MM.1S (cell line): ENCODE data around the gene ING5.

Source experiments
- DNase-seq: peaks from one replicate; pipeline ENCODE4 v3.0.0-alpha.2; 2015
- H2AFZ ChIP-seq: fragments of 300-600 bp; sonication (generic); 2 replicates; pipeline ENCODE4 v1.6.0; 2016; ENCODE audit warnings: antibody characterized with exemption, low read length
- H3F3A ChIP-seq: fragments of 300-600 bp; sonication (generic); 2 replicates; pipeline ENCODE4 v1.6.1; 2016; ENCODE audit warnings: mild to moderate bottlenecking, antibody characterized with exemption, low read length, moderate library complexity, mixed read lengths; ENCODE audit not compliant: insufficient read depth
- H3K27ac ChIP-seq: fragments of 300-600 bp; sonication (generic); 2 replicates; pipeline ENCODE4 v1.5.1; 2016; ENCODE audit warnings: mild to moderate bottlenecking, low read length
- H3K27me3 ChIP-seq: fragments of 300-600 bp; sonication (generic); replicated peaks from 2 replicates; pipeline ENCODE4 v1.6.0; 2016; ENCODE audit warnings: low read length; ENCODE audit not compliant: insufficient read depth
- H3K36me3 ChIP-seq: fragments of 300-600 bp; sonication (generic); replicated peaks from 2 replicates; pipeline ENCODE4 v1.6.1; 2016; ENCODE audit warnings: mild to moderate bottlenecking, low read length, mixed read lengths; ENCODE audit not compliant: insufficient read depth
- H3K4me1 ChIP-seq: fragments of 300-600 bp; sonication (generic); 2 replicates; pipeline ENCODE4 v1.6.1; 2016; ENCODE audit warnings: low read length, mixed read lengths
- H3K4me2 ChIP-seq: fragments of 300-600 bp; sonication (generic); 2 replicates; pipeline ENCODE4 v1.6.0; 2016; ENCODE audit warnings: low read depth, low read length
- H3K4me3 ChIP-seq: fragments of 300-600 bp; sonication (generic); 2 replicates; pipeline ENCODE4 v1.5.1; 2016; ENCODE audit warnings: low read length, mixed read lengths
- H3K79me2 ChIP-seq: fragments of 300-600 bp; sonication (generic); 2 replicates; pipeline ENCODE4 v1.6.1; 2016; ENCODE audit warnings: mixed run types, low read length, mixed read lengths
- H3K9ac ChIP-seq: fragments of 300-600 bp; sonication (generic); 2 replicates; pipeline ENCODE4 v1.6.1; 2016; ENCODE audit warnings: low read length, mixed read lengths
- H3K9me2 ChIP-seq: fragments of 300-600 bp; sonication (generic); replicated peaks from 2 replicates; pipeline ENCODE4 v1.6.1; 2016; ENCODE audit warnings: mild to moderate bottlenecking, low read length, mixed read lengths; ENCODE audit not compliant: insufficient read depth
- H3K9me3 ChIP-seq: fragments of 300-600 bp; sonication (generic); replicated peaks from 2 replicates; pipeline ENCODE4 v1.6.1; 2016; ENCODE audit warnings: mild to moderate bottlenecking, low read length, mixed read lengths; ENCODE audit not compliant: insufficient read depth
- H4K20me1 ChIP-seq: fragments of 300-600 bp; sonication (generic); 2 replicates; pipeline ENCODE4 v1.6.1; 2016; ENCODE audit warnings: mild to moderate bottlenecking, low read length, moderate library complexity, mixed read lengths; ENCODE audit not compliant: insufficient read depth
- EZH2 ChIP-seq: fragments of 300-600 bp; sonication (generic); optimal IDR thresholded peaks from 2 replicates; pipeline ENCODE3; 2017; ENCODE audit warnings: low read depth, mild to moderate bottlenecking, antibody characterized with exemption, low read length, mixed read lengths
- EZH2phosphoT487 ChIP-seq: fragments of 300-600 bp; sonication (generic); IDR thresholded peaks from 2 replicates; pipeline ENCODE4 v1.6.1; 2018; ENCODE audit warnings: antibody characterized with exemption, low read length
- TF ChIP-seq, protein P1 (sequence below): fragments of 300-600 bp; sonication (generic); IDR thresholded peaks from 2 replicates; pipeline ENCODE4 v1.5.1; 2016; ENCODE audit warnings: antibody characterized with exemption, low read length, mixed read lengths

The ING5 gene

DNA sequence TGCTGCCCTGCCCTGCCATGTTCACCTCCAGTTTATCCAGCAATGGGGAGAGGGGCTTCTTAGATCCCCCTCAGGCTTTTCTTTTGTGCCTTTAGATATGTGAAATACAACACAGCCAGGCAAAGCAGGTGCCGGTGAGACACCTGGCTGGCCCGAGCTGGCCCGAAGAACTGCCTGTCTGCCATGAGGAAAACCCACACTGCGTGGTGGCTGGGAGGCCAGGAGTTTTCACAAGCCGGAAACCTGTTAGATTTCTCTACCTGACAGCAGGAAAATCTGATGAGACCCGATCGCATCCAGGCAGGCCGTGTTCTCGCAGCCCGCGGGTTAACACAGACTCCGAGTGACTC, 69.1 kb downstream of the ING5 start:
- H3K9me3 ChIP-seq = no peaks in the 10 kb centered on the region
- H3F3A ChIP-seq = no peaks in the 10 kb centered on the region; the same call in 1 of the 2 replicates
- no peak overlapping the region for H3K4me2 ChIP-seq
- no peaks in the 10 kb centered on the region for H3K9me2 ChIP-seq
- no peak overlapping the region for H2AFZ ChIP-seq
- H3K27ac ChIP-seq = no peak overlapping the region
- DNase-seq = no peak
- no peaks in the 10 kb centered on the region for H3K79me2 ChIP-seq
- H3K4me3 ChIP-seq = no peak overlapping the region
- H4K20me1 ChIP-seq = no peaks in the 10 kb centered on the region
- H3K36me3 ChIP-seq = no peaks in the 10 kb centered on the region
- H3K9ac ChIP-seq = no peak overlapping the region
- peaks cover 21% of the 10 kb centered on the region for H3K27me3 ChIP-seq
- H3K4me1 ChIP-seq = peaks cover 5% of the 10 kb centered on the region; the same call in 1 of the 2 replicates
- no peak for TF ChIP-seq EZH2phosphoT487
- TF ChIP-seq EZH2 = no peak
- TF ChIP-seq, protein P1, sequence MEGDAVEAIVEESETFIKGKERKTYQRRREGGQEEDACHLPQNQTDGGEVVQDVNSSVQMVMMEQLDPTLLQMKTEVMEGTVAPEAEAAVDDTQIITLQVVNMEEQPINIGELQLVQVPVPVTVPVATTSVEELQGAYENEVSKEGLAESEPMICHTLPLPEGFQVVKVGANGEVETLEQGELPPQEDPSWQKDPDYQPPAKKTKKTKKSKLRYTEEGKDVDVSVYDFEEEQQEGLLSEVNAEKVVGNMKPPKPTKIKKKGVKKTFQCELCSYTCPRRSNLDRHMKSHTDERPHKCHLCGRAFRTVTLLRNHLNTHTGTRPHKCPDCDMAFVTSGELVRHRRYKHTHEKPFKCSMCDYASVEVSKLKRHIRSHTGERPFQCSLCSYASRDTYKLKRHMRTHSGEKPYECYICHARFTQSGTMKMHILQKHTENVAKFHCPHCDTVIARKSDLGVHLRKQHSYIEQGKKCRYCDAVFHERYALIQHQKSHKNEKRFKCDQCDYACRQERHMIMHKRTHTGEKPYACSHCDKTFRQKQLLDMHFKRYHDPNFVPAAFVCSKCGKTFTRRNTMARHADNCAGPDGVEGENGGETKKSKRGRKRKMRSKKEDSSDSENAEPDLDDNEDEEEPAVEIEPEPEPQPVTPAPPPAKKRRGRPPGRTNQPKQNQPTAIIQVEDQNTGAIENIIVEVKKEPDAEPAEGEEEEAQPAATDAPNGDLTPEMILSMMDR = no peak

DNA sequence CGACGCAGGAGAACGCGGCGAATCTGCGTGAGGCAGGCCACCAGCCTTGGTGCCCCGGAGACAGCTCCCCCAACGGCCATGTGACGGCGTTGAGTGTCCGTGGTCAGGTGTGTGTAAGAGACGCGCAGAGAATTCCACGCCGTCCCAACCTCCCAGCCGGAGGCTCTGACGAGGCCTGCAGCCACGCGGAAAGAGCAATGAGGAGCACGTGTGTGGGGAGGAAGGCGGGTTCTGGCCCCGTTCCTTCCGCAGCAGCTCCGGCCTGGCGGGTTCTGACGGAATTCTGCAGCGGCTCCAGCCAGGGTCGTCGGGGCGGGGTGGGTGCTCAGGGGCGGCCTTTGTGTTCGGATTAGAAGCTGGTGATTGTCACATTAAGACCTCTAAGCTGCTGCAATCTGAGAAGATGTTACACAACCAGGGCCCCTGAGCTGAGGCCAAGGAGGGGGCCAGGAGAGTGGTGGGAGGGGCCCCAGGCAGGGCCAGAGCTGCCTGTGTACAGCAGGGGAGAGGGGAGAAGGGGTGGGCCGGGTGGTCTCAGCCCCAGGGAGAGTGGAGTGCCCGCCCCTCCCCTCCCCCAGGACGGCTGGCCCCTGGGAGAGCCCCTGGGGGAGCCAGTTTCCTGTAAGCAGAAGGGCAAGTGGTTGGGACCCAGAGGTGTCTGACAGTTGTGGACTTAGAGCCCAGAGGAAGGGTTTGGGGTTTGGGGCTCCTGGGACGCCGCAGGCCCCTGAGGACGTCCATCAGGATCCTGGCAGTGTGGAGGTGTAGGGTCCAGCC, 69.6 kb downstream of the ING5 start:
- H4K20me1 ChIP-seq = no peaks in the 10 kb centered on the region
- H3K9ac ChIP-seq = no peak overlapping the region
- no peak overlapping the region; the same call in 1 of the 2 replicates for H3K4me2 ChIP-seq
- TF ChIP-seq EZH2 (no peak), EZH2phosphoT487 (no peak)
- TF ChIP-seq, protein P1 = no peak
- peaks cover 27% of the 10 kb centered on the region for H3K27me3 ChIP-seq
- H2AFZ ChIP-seq = no peak overlapping the region
- H3K9me3 ChIP-seq = no peaks in the 10 kb centered on the region
- H3K4me1 ChIP-seq = peaks cover 5% of the 10 kb centered on the region; the same call in 1 of the 2 replicates
- H3K27ac ChIP-seq = no peak overlapping the region
- H3K9me2 ChIP-seq = no peaks in the 10 kb centered on the region
- no peaks in the 10 kb centered on the region for H3K79me2 ChIP-seq
- H3F3A ChIP-seq = no peaks in the 10 kb centered on the region; the same call in 1 of the 2 replicates
- H3K36me3 ChIP-seq = no peaks in the 10 kb centered on the region
- H3K4me3 ChIP-seq = no peak overlapping the region
- DNase-seq = no peak

DNA sequence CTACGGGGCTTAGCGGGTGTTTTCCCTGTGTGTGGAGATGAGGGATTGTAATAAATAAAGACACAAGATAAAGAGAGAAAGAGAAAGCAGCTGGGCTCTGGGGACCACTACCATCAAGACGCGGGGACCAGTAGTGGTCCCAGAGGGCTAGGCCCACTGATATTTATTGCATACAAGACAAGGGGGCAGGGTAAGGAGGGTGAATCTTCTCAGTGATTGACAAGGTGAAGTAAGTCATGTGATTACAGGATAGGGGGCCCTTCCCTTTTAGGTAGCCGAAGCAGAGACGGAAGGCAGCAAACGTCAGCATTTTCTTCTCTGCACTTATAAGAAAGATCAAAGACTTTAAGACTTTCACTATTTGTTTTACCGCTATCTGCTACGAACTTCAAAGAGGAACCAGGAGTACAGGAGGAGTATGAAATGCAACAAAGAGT, 70.2 kb downstream of the ING5 start:
- H3K27ac ChIP-seq = no peak overlapping the region
- peak overlapping the region; percentile 34; the same call in 1 of the 2 replicates for H3K4me2 ChIP-seq
- TF ChIP-seq, protein P1 = no peak
- H3K9me3 ChIP-seq = no peaks in the 10 kb centered on the region
- H2AFZ ChIP-seq = no peak overlapping the region
- no peak overlapping the region for H3K9ac ChIP-seq
- no peaks in the 10 kb centered on the region for H3K9me2 ChIP-seq
- H3K4me1 ChIP-seq = peaks cover 5% of the 10 kb centered on the region; the same call in 1 of the 2 replicates
- no peaks in the 10 kb centered on the region for H4K20me1 ChIP-seq
- no peak overlapping the region for H3K4me3 ChIP-seq
- no peaks in the 10 kb centered on the region; the same call in 1 of the 2 replicates for H3F3A ChIP-seq
- DNase-seq = peak; percentile 82
- no peaks in the 10 kb centered on the region for H3K36me3 ChIP-seq
- no peaks in the 10 kb centered on the region for H3K79me2 ChIP-seq
- H3K27me3 ChIP-seq = peaks cover 33% of the 10 kb centered on the region
